Pons (tissue), 1 donor: ENCODE data around the gene GPC6.

Source experiments
- DNase-seq: peaks from one replicate; pipeline ENCODE4 v3.0.0-alpha.2; 2016; ENCODE audit warnings: low spot score

The GPC6 gene

GRCh38 chr13:94057618-94058186, 831.1 kb downstream of the GPC6 start:
- no peak for DNase-seq

GRCh38 chr13:94058821-94059360, 832.3 kb downstream of the GPC6 start:
- DNase-seq, result no peak

- DNase-seq, result no peak
Measured at GRCh38 chr13:94061301-94061700, 834.7 kb downstream of the GPC6 start.

- no peak for DNase-seq
Measured at GRCh38 chr13:94063096-94063495, 836.5 kb downstream of the GPC6 start.

- DNase-seq, result no peak
Measured at GRCh38 chr13:94063848-94064247, 837.2 kb downstream of the GPC6 start.

GRCh38 chr13:94065741-94066140, 839.1 kb downstream of the GPC6 start:
- no peak for DNase-seq

- DNase-seq, result no peak
Measured at GRCh38 chr13:94073007-94073744, 846.6 kb downstream of the GPC6 start.

GRCh38 chr13:94079876-94080275, 853.3 kb downstream of the GPC6 start:
- no peak for DNase-seq

- DNase-seq, result no peak
Measured at GRCh38 chr13:94080527-94080926, 853.9 kb downstream of the GPC6 start.

- DNase-seq, result no peak
Measured at GRCh38 chr13:94087100-94087499, 860.5 kb downstream of the GPC6 start.

- DNase-seq, result no peak
Measured at GRCh38 chr13:94088742-94089141, 862.1 kb downstream of the GPC6 start.

- DNase-seq, result no peak
Measured at GRCh38 chr13:94090773-94091480, 864.3 kb downstream of the GPC6 start.

GRCh38 chr13:94093652-94094315, 867.2 kb downstream of the GPC6 start:
- DNase-seq, result no peak

- no peak for DNase-seq
Measured at GRCh38 chr13:94109715-94110374, 883.2 kb downstream of the GPC6 start.

- DNase-seq, result no peak
Measured at GRCh38 chr13:94112227-94112626, 885.6 kb downstream of the GPC6 start.

- DNase-seq, result no peak
Measured at GRCh38 chr13:94112731-94113130, 886.1 kb downstream of the GPC6 start.

GRCh38 chr13:94113245-94113644, 886.6 kb downstream of the GPC6 start:
- DNase-seq, result no peak

GRCh38 chr13:94114166-94114565, 887.6 kb downstream of the GPC6 start:
- DNase-seq, result no peak

GRCh38 chr13:94115054-94115453, 888.4 kb downstream of the GPC6 start:
- no peak for DNase-seq

GRCh38 chr13:94119360-94119936, 892.8 kb downstream of the GPC6 start:
- DNase-seq, result no peak

- no peak for DNase-seq
Measured at GRCh38 chr13:94120878-94121277, 894.3 kb downstream of the GPC6 start.

- no peak for DNase-seq
Measured at GRCh38 chr13:94121686-94122085, 895.1 kb downstream of the GPC6 start.
